Measurements from ENCODE around the gene AGRN.

DNA sequence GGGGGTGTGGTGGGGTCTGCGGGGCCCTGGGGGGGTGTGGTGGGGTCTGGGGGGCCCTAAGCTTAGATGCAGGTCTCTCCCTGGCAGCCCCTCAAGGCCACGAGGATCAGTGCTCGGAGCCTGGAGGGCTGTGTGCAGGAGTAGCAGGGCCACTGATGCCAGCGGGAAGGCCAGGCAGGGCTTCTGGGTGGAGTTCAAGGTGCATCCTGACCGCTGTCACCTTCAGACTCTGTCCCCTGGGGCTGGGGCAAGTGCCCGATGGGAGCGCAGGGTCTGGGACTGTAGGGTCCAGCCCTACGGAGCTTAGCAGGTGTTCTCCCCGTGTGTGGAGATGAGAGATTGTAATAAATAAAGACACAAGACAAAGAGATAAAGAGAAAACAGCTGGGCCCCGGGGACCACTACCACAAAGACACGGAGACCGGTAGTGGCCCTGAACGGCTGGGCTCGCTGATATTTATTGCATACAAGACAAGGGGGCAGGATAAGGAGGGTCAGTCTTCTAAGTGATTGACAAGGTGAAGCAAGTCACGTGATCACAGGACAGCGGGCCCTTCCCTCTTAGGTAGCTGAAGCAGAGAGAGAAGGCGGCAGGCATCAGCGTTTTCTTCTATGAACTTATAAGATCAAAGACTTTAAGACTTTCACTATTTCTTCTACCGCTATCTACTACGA, 45.5 kb downstream of the AGRN start:
- TF ChIP-seq CTCF (conservative IDR thresholded peaks at IDR 0.05) (no peak), ZFX (IDR thresholded peaks at IDR 0.05) (no peak)
